SK-N-MC (cell line): ENCODE measurements around the gene PNLIPRP1.

Source experiments
- EZH2 ChIP-seq: fragments of 200-600 bp; sonication (generic); IDR thresholded peaks from one replicate; pipeline ENCODE4 v1.6.1; 2017; ENCODE audit warnings: antibody characterized with exemption
- FOXP2 ChIP-seq: optimal IDR thresholded peaks from 2 replicates; pipeline ENCODE3; 2011; ENCODE audit warnings: mild to moderate bottlenecking, moderate library complexity; ENCODE audit not compliant: insufficient read depth; ENCODE audit errors: extremely low read length, control extremely low read depth
- POLR2AphosphoS5 ChIP-seq: IDR thresholded peaks from 2 replicates; pipeline ENCODE4 v1.6.1; 2012; ENCODE audit warnings: mild to moderate bottlenecking, low read depth, low read length, borderline replicate concordance

- TF ChIP-seq POLR2AphosphoS5 (no peak), EZH2 (no peak), FOXP2 (no peak)
Observed at GRCh38 chr10:116630020-116630419, 39.3 kb downstream of the PNLIPRP1 start.
